Brain microvascular endothelial cell (primary cell): Measurements from ENCODE around the gene MAP4.
"Not testable (repeated sequence)": the region's sequence is repeated elsewhere in the genome, so short reads cannot be mapped to it uniquely, and the experiment has no call there.

Experiments
- DNase-seq: peaks from one replicate; pipeline ENCODE4 v3.0.0-alpha.2; 2020
- H3K27ac ChIP-seq: fragments of 250-450 bp; sonication (Bioruptor Pico); 2 replicates; pipeline ENCODE4 v1.5.1; 2020; ENCODE audit warnings: mild to moderate bottlenecking, moderate library complexity
- H3K27me3 ChIP-seq: fragments of 250-450 bp; sonication (Bioruptor Pico); replicated peaks from 2 replicates; pipeline ENCODE4 v1.5.1; 2020; ENCODE audit warnings: mild to moderate bottlenecking
- H3K36me3 ChIP-seq: fragments of 250-450 bp; sonication (Bioruptor Pico); replicated peaks from 2 replicates; pipeline ENCODE4 v1.5.1; 2020; ENCODE audit warnings: mild to moderate bottlenecking
- H3K4me3 ChIP-seq: 2 replicates; pipeline ENCODE4 v1.5.1; 2011; ENCODE audit warnings: low read depth, mild to moderate bottlenecking, control low read depth, low read length, moderate library complexity
- in situ Hi-C: cut with HindIII; loops from 2 replicates; pipeline ENCODE4 v1.10.0; 2017; ENCODE audit warnings: low sequenced_read_pairs, low pct_ligation_motif_present
- TF ChIP-seq, protein P1 (sequence below): IDR thresholded peaks from 2 replicates; pipeline ENCODE4 v1.5.1; 2011; ENCODE audit warnings: low read depth, mild to moderate bottlenecking, moderate library complexity, low read length, control low read depth, inconsistent platforms; ENCODE audit errors: missing control alignments

MAP4 gene

DNA sequence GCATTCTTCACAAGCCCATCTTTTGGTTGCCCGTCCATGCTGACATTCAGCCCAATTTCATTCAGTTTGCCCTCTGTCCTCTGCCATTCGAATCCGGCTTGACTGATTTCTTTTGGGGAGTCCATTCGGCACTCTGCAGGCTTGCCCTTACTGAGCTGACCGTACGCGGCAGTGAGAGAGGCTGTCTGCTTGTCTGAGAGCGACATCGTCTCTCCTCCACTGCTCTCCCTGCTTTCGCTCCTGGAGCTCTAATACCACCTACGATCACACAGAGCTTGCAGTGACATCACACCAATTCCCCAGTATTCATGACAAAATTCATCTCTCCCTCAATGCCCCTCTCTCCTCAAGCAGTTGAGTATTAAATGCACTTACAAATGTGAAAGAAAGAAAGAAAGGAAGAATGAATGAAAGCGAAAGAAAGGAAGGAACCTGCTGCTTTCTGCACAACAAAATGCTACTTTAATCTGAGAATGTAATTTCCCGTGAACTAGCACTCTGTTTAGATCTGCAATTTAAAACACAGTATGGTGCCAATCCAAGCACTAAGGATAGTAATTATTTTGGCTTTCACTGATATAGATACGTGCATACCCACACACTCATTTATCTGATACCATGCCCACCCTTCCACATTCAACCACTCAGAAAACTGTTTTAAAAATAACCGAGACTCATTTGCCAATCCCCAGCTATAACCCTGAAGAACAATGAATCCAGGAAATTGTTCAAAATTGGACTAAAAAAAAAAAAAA is 123.8 kb downstream of the MAP4 start:
- peaks cover 35% of the 10 kb centered on the region for H3K36me3 ChIP-seq
- no peak overlapping the region for H3K4me3 ChIP-seq
- no peaks in the 10 kb centered on the region for H3K27me3 ChIP-seq
- H3K27ac ChIP-seq = no peak overlapping the region
- TF ChIP-seq, protein P1, sequence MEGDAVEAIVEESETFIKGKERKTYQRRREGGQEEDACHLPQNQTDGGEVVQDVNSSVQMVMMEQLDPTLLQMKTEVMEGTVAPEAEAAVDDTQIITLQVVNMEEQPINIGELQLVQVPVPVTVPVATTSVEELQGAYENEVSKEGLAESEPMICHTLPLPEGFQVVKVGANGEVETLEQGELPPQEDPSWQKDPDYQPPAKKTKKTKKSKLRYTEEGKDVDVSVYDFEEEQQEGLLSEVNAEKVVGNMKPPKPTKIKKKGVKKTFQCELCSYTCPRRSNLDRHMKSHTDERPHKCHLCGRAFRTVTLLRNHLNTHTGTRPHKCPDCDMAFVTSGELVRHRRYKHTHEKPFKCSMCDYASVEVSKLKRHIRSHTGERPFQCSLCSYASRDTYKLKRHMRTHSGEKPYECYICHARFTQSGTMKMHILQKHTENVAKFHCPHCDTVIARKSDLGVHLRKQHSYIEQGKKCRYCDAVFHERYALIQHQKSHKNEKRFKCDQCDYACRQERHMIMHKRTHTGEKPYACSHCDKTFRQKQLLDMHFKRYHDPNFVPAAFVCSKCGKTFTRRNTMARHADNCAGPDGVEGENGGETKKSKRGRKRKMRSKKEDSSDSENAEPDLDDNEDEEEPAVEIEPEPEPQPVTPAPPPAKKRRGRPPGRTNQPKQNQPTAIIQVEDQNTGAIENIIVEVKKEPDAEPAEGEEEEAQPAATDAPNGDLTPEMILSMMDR = no peak
- in situ Hi-C loops = no loop called here
- DNase-seq = no peak

DNA sequence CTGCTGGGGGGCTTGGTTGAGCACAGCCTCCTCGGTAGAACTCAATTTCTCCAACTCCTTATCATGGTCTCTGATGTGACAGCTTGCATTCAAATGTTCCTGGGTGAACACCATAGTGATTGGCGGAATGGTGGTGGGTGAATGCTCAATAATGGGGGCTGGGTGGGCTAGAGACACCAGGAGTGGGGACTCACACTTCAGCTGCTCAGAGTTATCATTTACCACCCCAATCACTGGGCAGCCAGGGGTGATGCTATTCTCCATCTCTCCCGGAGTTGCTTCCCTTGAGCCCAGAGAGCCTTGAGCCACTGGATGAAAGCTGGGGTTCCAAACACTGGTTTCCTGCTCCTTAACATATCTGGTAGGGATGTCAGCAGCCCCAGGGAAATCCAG is 124.6 kb downstream of the MAP4 start:
- no peak for DNase-seq
- Histone ChIP-seq H3K27me3 (no peaks in the 10 kb centered on the region), H3K36me3 (peaks cover 34% of the 10 kb centered on the region), H3K27ac (no peak overlapping the region), H3K4me3 (no peak overlapping the region)
- in situ Hi-C loops = no loop called here
- TF ChIP-seq, protein P1 = no peak

DNA sequence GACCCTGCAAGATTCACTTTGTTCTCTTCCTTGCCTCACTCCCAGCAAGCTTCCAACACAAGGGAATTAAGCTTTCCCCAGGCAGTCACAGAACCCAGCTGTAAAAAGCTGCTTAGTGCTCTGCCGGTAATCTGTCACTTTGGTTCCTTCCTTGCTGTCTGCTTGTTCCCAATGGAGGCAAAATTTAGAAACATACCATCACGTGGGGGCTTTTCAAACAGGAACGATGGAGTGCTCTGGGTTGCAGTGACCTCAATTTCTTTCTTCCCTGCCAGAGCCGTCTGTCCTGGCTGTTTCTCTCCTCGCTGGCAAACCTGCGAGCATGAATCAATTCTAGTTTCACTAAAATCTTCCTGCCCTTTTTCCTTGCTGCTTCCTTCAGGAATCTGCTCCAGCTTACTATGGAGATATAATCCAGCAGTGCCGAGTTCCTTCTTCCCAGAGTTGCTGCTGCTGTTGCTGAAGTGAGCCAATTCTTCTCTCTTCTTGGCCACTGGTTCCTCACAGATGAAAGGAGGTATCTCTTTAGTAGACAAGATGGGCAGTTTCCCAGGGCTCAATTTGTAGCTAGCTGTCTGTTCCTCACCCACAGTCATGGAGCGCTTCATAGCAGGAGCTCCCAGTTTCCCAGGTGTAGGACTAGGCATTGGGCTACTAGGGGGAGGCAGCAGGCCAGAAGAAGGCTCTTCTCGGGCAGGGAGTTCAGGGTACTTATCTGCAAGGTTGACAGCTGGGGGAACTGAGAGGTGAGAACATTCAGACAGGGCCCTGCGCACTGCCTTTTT is 125.2 kb downstream of the MAP4 start:
- Histone ChIP-seq H3K4me3 (no peak overlapping the region), H3K27ac (no peak overlapping the region), H3K27me3 (no peaks in the 10 kb centered on the region), H3K36me3 (peaks cover 34% of the 10 kb centered on the region)
- in situ Hi-C loops = no loop called here
- no peak for DNase-seq
- TF ChIP-seq, protein P1 = no peak

DNA sequence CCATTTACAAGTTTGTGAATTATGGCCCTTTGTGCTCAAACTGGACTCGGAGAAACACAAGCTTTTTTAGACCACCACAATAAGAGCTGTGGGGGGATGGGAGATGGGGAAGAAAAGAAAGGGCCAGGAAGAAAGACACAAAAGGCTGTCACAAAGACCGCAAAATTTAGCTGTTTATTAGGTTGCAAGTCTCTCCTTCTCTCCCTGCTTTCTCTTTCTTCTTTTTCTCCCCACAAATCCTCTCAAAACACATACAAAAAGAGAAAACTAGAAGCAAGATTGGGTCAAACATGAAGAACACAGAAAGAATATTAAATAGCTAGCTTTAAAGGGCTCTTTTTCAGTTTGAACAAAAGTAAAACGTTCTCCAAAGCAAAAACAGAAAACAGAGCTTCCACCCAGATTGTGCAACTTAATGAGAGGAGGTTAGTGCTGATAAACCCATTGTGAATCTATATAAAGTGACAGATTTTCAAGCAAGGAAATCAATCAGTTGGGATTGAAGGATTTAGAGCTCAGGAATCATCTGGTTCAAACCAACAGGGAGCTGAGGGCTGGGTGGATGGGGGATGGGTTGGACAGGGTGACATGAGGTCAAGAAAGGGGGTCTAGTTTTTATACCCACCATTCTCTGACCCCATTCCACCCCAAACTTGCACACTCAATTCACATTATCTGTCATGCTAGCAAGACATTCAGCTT is 125.9 kb downstream of the MAP4 start:
- DNase-seq = no peak
- Histone ChIP-seq H3K27ac (no peak overlapping the region), H3K36me3 (peaks cover 32% of the 10 kb centered on the region), H3K4me3 (no peak overlapping the region), H3K27me3 (no peaks in the 10 kb centered on the region)
- in situ Hi-C loops = no loop called here
- TF ChIP-seq, protein P1 = no peak

DNA sequence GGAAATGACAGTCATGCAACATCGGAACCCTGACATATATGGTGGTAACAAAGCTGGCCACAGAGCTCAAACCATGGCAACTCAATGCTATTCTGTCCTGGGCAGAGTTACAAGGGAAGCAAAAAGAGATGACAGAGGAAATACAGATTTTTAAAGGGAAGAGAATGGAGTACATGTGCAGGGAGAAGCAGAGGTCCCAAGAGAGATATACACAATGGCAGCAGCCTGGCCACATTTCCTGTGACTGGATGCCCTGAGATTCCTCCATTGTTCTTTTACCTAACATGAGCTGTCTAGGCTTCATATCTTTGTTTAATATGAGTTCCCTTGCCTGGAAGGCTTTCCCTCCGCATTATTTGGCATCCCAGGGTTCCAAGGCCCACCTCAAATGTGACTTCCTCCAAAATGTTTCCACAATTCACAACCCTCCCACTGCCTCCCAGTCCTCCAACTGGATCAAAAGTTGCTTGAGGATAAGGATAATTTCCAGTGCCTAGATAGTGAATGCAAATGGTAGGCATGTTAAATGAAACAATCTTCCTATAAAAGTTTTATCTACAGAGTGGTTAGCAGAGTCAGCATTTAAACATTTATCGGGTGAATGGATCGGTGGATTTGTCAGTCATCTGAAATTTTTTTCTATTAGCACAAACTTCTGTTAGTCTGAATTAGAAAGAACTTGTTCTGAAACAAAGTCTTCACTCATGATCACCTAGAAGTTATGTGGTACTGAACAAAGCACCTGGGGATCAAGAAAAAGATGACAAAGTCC is 127.0 kb downstream of the MAP4 start:
- Histone ChIP-seq H3K4me3 (no peak overlapping the region), H3K36me3 (peaks cover 41% of the 10 kb centered on the region), H3K27ac (no peak overlapping the region), H3K27me3 (no peaks in the 10 kb centered on the region)
- in situ Hi-C loops = no loop called here
- no peak for DNase-seq
- TF ChIP-seq, protein P1 = no peak

DNA sequence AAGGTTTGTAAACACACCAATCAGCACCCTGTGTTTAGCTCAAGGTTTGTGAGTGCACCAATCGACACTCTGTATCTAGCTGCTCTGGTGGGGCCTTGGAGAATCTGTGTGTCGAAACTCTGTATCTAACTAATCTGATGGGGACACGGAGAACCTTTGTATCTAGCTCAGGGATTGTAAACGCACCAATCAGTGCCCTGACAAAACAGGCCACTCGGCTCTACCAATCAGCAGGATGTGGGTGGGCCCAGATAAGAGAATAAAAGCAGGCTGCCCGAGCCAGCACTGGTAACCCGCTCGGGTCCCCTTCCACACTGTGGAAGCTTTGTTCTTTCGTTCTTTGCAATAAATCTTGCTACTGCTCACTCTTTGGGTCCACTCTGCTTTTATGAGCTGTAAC is 128.2 kb downstream of the MAP4 start:
- H3K27me3 ChIP-seq, H3K4me3 ChIP-seq, H3K27ac ChIP-seq, DNase-seq, in situ Hi-C loops: not testable (repeated sequence)
- peaks cover 38% of the 10 kb centered on the region for H3K36me3 ChIP-seq
